VCaP (cell line): ENCODE results near the gene ATP6V0E2.

Experiments
- H3K27ac ChIP-seq: fragments of 450-650 bp; 2 replicates; pipeline ENCODE4 v1.5.1; 2017
- CTCF ChIP-seq: fragments of 450-650 bp; conservative IDR thresholded peaks from 2 replicates; pipeline ENCODE4 v1.5.1; 2017; ENCODE audit warnings: mild to moderate bottlenecking, moderate library complexity

ATP6V0E2 gene

GRCh38 chr7:149860821-149861727, 12.7 kb upstream of the ATP6V0E2 start:
- no peak overlapping the region for H3K27ac ChIP-seq
- peak; percentile 16; the same call in 1 of the 2 replicates for TF ChIP-seq CTCF

DNA sequence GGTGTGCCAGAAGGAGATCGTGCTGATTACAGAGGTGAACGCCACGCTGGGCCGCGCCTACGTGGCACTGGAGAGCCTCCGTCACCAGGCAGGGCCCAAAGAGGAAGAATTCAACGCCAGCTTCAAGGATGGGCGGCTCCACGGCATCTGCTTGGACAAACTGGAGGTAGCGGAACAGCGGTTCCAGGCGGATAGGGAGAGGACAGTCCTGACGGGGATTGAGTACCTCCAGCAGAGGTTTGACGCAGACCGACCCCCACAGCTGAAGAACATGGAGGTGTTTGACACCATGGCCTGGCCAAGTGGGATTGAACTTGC, 12.1 kb upstream of the ATP6V0E2 start:
- H3K27ac ChIP-seq: no peak overlapping the region
- no peak for TF ChIP-seq CTCF

DNA sequence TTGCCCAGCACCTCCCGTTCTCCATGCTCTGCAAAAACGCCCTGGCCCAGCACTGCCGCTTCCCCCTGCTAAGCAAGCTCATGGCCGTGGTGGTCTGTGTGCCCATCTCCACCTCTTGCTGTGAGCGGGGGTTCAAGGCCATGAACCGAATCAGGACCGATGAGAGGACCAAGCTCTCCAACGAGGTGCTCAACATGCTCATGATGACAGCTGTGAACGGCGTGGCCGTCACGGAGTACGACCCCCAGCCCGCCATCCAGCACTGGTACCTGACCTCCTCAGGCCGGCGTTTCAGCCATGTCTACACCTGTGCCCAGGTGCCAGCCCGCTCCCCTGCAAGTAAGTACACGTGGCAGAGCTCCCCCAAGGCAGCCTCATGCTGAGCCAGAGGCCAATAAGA, 11.6 kb upstream of the ATP6V0E2 start:
- no peak for TF ChIP-seq CTCF
- H3K27ac ChIP-seq: no peak overlapping the region

DNA sequence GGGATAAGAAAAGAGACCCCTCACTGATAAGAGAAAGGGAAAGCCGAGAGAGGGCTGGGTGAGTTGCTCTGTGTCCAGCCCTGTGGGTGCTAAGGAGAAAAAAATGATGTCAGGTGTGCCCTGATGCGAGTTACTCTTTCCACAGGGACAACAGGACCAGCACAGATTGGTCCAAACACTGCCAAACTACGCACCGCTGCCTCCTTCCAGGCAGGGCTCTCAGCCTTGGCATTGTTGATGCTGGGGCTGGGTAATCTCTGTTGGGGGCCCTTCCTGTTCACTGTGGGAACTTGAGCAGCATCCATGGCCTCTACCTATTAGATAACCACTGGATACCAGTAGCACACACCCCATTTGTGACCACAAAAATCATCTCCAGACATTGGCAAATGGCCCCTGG, 10.3 kb upstream of the ATP6V0E2 start:
- no peak for TF ChIP-seq CTCF
- no peak overlapping the region for H3K27ac ChIP-seq

GRCh38 chr7:149864023-149864422, 9.7 kb upstream of the ATP6V0E2 start:
- no peak for TF ChIP-seq CTCF
- H3K27ac ChIP-seq: no peak overlapping the region

GRCh38 chr7:149864751-149865150, 9.0 kb upstream of the ATP6V0E2 start:
- no peak for TF ChIP-seq CTCF
- no peak overlapping the region for H3K27ac ChIP-seq

- no peak overlapping the region for H3K27ac ChIP-seq
- no peak for TF ChIP-seq CTCF
Observed at GRCh38 chr7:149865437-149865836, 8.3 kb upstream of the ATP6V0E2 start.
